NCI-H460 (cell line): ENCODE measurements around the gene ANKDD1A. TPM values are rescaled to one million over a fixed set of nuclear protein-coding genes. Genes with fewer than 3 reads are reported as not detected.

Experiments used
- total RNA-seq: library from RNA; depleted of rRNA; stranded (reverse); fragments of >200 nt; shearing (Covaris generic); gene quantifications from 2 replicates; pipeline ENCODE4 v1.2.3, GENCODE V29; 2014; rRNA removed

The ANKDD1A gene
- total RNA-seq, 1 experiment from 2014 or later, result 1.6 TPM

Other genes starting within 250 kb of the ANKDD1A start
- gene RBPMS2, start 136.3 kb upstream of the ANKDD1A start, total RNA-seq, result 0.54 and 1.2 TPM in 2 replicates
- 9.8 and 11.5 TPM in 2 replicates for gene PIF1, start 86.3 kb upstream of the ANKDD1A start, total RNA-seq
- gene PLEKHO2, start 70.0 kb upstream of the ANKDD1A start, total RNA-seq, result 2.9 and 3.5 TPM in 2 replicates
- 76.8 and 80.0 TPM in 2 replicates for gene SPG21, start 78.0 kb downstream of the ANKDD1A start, total RNA-seq
- 22.7 and 24.4 TPM in 2 replicates for gene MTFMT, start 117.7 kb downstream of the ANKDD1A start, total RNA-seq
- 0.75 and 1.1 TPM in 2 replicates for gene SLC51B, start 133.5 kb downstream of the ANKDD1A start, total RNA-seq
- gene RASL12, start 156.1 kb downstream of the ANKDD1A start, total RNA-seq, result 0.07 TPM in 1 of 2 replicates, not detected in the other
- gene KBTBD13, start 164.8 kb downstream of the ANKDD1A start, total RNA-seq, result not detected in 2 replicates
- gene UBAP1L, start 203.3 kb downstream of the ANKDD1A start, total RNA-seq, result 0.75 and 1.1 TPM in 2 replicates
- gene PDCD7, start 221.9 kb downstream of the ANKDD1A start, total RNA-seq, result 18.6 and 20.1 TPM in 2 replicates